HEK293 (cell line): ENCODE data around the gene ELF3.

ENCODE experiments used
- ATF2 ChIP-seq: fragments of 450-650 bp; formaldehyde crosslinking; IDR thresholded peaks from 2 replicates; pipeline ENCODE4 v1.5.1; 2016; ENCODE audit warnings: missing biosample characterization, missing genetic modification characterization, low read depth
- CTCF ChIP-seq: fragments of 450-650 bp; formaldehyde crosslinking; IDR thresholded peaks from 2 replicates; pipeline ENCODE4 v1.5.1; 2016; ENCODE audit warnings: missing biosample characterization, missing genetic modification characterization
- INSM2 ChIP-seq: fragments of 450-650 bp; formaldehyde crosslinking; IDR thresholded peaks from 2 replicates; pipeline ENCODE4 v1.5.1; 2016; ENCODE audit warnings: missing biosample characterization, missing genetic modification characterization
- KLF8 ChIP-seq: fragments of 450-650 bp; formaldehyde crosslinking; IDR thresholded peaks from 2 replicates; pipeline ENCODE4 v1.5.1; 2016; ENCODE audit warnings: missing biosample characterization, missing genetic modification characterization
- PRDM10 ChIP-seq: fragments of 450-650 bp; formaldehyde crosslinking; IDR thresholded peaks from 2 replicates; pipeline ENCODE4 v1.5.1; 2016; ENCODE audit warnings: missing biosample characterization, missing genetic modification characterization
- PRDM6 ChIP-seq: fragments of 450-650 bp; formaldehyde crosslinking; IDR thresholded peaks from 2 replicates; pipeline ENCODE4 v1.5.1; 2017; ENCODE audit warnings: missing biosample characterization, missing genetic modification characterization
- SP7 ChIP-seq: fragments of 450-650 bp; formaldehyde crosslinking; IDR thresholded peaks from 2 replicates; pipeline ENCODE4 v1.5.1; 2016; ENCODE audit warnings: missing biosample characterization, missing genetic modification characterization
- TSHZ1 ChIP-seq: fragments of 450-650 bp; formaldehyde crosslinking; IDR thresholded peaks from 2 replicates; pipeline ENCODE4 v1.5.1; 2016; ENCODE audit warnings: missing biosample characterization, missing genetic modification characterization, borderline replicate concordance
- WT1 ChIP-seq: fragments of 450-650 bp; formaldehyde crosslinking; IDR thresholded peaks from 2 replicates; pipeline ENCODE4 v1.5.1; 2016; ENCODE audit warnings: missing biosample characterization, missing genetic modification characterization
- ZBTB1 ChIP-seq: fragments of 450-650 bp; formaldehyde crosslinking; IDR thresholded peaks from 2 replicates; pipeline ENCODE4 v1.5.1; 2016; ENCODE audit warnings: missing biosample characterization, missing genetic modification characterization
- ZNF157 ChIP-seq: fragments of 450-650 bp; formaldehyde crosslinking; IDR thresholded peaks from 2 replicates; pipeline ENCODE4 v1.5.1; 2016; ENCODE audit warnings: missing biosample characterization, missing genetic modification characterization
- ZNF184 ChIP-seq: fragments of 450-650 bp; IDR thresholded peaks from 2 replicates; pipeline ENCODE4 v1.5.1; 2018; ENCODE audit warnings: missing biosample characterization, mild to moderate bottlenecking, missing genetic modification characterization
- ZNF23 ChIP-seq: fragments of 450-650 bp; formaldehyde crosslinking; IDR thresholded peaks from 2 replicates; pipeline ENCODE4 v1.5.1; 2016; ENCODE audit warnings: missing biosample characterization, missing genetic modification characterization, borderline replicate concordance
- ZNF24 ChIP-seq: fragments of 450-650 bp; formaldehyde crosslinking; IDR thresholded peaks from 2 replicates; pipeline ENCODE4 v1.5.1; 2016; ENCODE audit warnings: missing biosample characterization, missing genetic modification characterization
- ZNF394 ChIP-seq: fragments of 450-650 bp; formaldehyde crosslinking; IDR thresholded peaks from 2 replicates; pipeline ENCODE4 v1.5.1; 2016; ENCODE audit warnings: missing biosample characterization, missing genetic modification characterization, mild to moderate bottlenecking, moderate library complexity, borderline replicate concordance
- ZNF398 ChIP-seq: fragments of 450-650 bp; formaldehyde crosslinking; IDR thresholded peaks from 2 replicates; pipeline ENCODE4 v1.5.1; 2017; ENCODE audit warnings: missing biosample characterization, missing genetic modification characterization
- ZNF513 ChIP-seq: fragments of 450-650 bp; IDR thresholded peaks from 2 replicates; pipeline ENCODE4 v1.5.1; 2018; ENCODE audit warnings: missing biosample characterization, missing genetic modification characterization
- ZNF548 ChIP-seq: fragments of 450-650 bp; formaldehyde crosslinking; IDR thresholded peaks from 2 replicates; pipeline ENCODE4 v1.5.1; 2016; ENCODE audit warnings: missing biosample characterization, missing genetic modification characterization
- ZNF623 ChIP-seq: fragments of 450-650 bp; formaldehyde crosslinking; IDR thresholded peaks from 2 replicates; pipeline ENCODE4 v1.5.1; 2016; ENCODE audit warnings: missing biosample characterization, missing genetic modification characterization
- ZNF629 ChIP-seq: fragments of 450-650 bp; formaldehyde crosslinking; IDR thresholded peaks from 2 replicates; pipeline ENCODE4 v1.5.1; 2017; ENCODE audit warnings: missing biosample characterization, missing genetic modification characterization
- ZNF791 ChIP-seq: fragments of 450-650 bp; formaldehyde crosslinking; IDR thresholded peaks from 2 replicates; pipeline ENCODE4 v1.5.1; 2016; ENCODE audit warnings: missing biosample characterization, missing genetic modification characterization

Gene ELF3

GRCh38 chr1:202029171-202029665, 18.8 kb downstream of the ELF3 start (continued):
- TF ChIP-seq TSHZ1 (peak; percentile 29; the same call in 1 of the 2 replicates), SP7 (tag by site-specific recombination) (peak; percentile 88), ZBTB1 (tag by site-specific recombination) (peak; percentile 63; the same call in 1 of the 2 replicates), ZNF513 (tag by site-specific recombination) (no peak), ZNF548 (no peak), ZNF23 (no peak), ZNF394 (peak; percentile 49), WT1 (tag by site-specific recombination) (0 out of 2 replicates have a peak, but pooled peaks have one; percentile 23), PRDM10 (0 out of 2 replicates have a peak, but pooled peaks have one; percentile 53), ZNF791 (tag by site-specific recombination) (no peak), ZNF623 (tag by site-specific recombination) (no peak), CTCF (tag by site-specific recombination) (no peak), KLF8 (tag by site-specific recombination) (peak; percentile 52), ZNF398 (peak; percentile 45; the same call in 1 of the 2 replicates), INSM2 (tag by site-specific recombination) (peak; percentile 39; the same call in 1 of the 2 replicates), ZNF24 (tag by site-specific recombination) (peak; percentile 48; the same call in 1 of the 2 replicates), PRDM6 (tag by site-specific recombination) (peak; percentile 56; the same call in 1 of the 2 replicates), ZNF184 (0 out of 2 replicates have a peak, but pooled peaks have one; percentile 77), ZNF157 (tag by site-specific recombination) (no peak), ZNF629 (tag by site-specific recombination) (peak; percentile 77), ATF2 (tag by site-specific recombination) (peak; percentile 67; the same call in 1 of the 2 replicates)
